Sigmoid colon (tissue), 4 donors: ENCODE measurements around the gene SPRY1.

ENCODE experiments used
- CTCF ChIP-seq, 4 experiments: fragments of 450-650 bp in 3 of 4; fragments of 200-600 bp in 1 of 4; IDR thresholded peaks; one replicate each; pipeline ENCODE4 v1.5.1; 2016 to 2019; ENCODE audit warnings: antibody characterized with exemption in 4 of 4, mild to moderate bottlenecking in 3 of 4, moderate library complexity in 2 of 4
- EP300 ChIP-seq, 4 donors: sonication (generic); formaldehyde crosslinking; IDR thresholded peaks; one replicate each; pipeline ENCODE4 v1.6.1; 2017; ENCODE audit warnings: antibody characterized with exemption in 4 of 4
- POLR2A ChIP-seq, 2 donors: fragments of 450-650 bp; IDR thresholded peaks; one replicate each; pipeline ENCODE4 v1.6.1; 2016; ENCODE audit warnings: antibody characterized with exemption in 2 of 2, mild to moderate bottlenecking in 2 of 2, moderate library complexity in 2 of 2
- POLR2AphosphoS5 ChIP-seq, 4 donors: sonication (generic); formaldehyde crosslinking; IDR thresholded peaks; one replicate each; pipeline ENCODE4 v1.6.1; 2017; ENCODE audit warnings: antibody characterized with exemption in 4 of 4

- TF ChIP-seq POLR2A (IDR thresholded peaks at IDR 0.05) = no peak
- TF ChIP-seq POLR2AphosphoS5 (IDR thresholded peaks at IDR 0.05) = no peak
- TF ChIP-seq CTCF (IDR thresholded peaks at IDR 0.05) = no peak
- TF ChIP-seq EP300 (IDR thresholded peaks at IDR 0.05) = no peak
These were observed 19.0 kb downstream of the SPRY1 start for GRCh38 chr4:123415576-123415975.
